HG03432 (cell line): Measurements from ENCODE around the gene ITGAL.

Experiments
- ATAC-seq: cut with Tn5 transposase; IDR thresholded peaks from one replicate; pipeline ENCODE4 v1.9.1; 2021; ENCODE audit warnings: mild to moderate bottlenecking, moderate library complexity; ENCODE audit not compliant: unreplicated experiment

Gene ITGAL

DNA sequence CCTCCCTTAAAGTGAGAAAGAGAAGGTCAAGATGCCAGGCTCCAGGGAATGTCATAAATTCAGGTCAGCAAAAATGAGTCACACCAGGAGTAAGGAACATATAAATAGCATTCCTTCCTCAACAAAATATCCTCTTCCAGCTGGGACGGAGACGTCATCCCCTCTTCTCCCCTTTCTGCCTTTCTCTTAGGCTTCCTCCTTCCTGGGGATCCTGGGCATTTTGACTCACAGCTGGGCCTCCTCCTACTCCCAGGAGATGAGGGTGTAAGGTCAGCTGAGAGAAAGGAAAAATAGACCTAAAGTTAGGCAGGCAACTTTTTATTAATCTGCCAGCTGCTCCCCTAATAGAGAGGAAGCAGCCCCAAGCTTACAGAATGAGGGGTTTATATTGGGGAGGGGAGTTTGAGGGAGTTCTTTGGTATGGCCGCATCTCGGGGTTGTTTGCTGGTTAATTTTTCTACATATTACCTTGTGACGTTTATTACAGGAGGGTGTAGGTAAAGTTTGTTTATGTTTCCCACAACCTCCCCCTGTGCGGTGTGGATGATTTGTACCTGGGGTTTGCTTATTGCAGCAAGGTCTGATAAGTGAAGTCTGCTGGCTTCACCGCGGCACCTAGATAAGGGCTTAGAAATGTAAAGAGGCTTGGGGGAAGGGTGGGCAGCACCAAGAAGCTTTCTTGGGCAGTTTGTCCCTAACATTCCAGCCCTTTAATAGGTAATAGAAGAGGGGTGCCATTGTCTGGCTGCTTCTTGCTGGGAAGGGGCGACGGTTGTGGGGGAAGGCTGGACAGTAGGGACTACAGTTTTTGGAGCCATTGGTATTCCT lies 69.2 kb downstream of the ITGAL start:
- ATAC-seq, result no peak

- ATAC-seq, result no peak
Observed at GRCh38 chr16:30543067-30543466, 70.5 kb downstream of the ITGAL start.

DNA sequence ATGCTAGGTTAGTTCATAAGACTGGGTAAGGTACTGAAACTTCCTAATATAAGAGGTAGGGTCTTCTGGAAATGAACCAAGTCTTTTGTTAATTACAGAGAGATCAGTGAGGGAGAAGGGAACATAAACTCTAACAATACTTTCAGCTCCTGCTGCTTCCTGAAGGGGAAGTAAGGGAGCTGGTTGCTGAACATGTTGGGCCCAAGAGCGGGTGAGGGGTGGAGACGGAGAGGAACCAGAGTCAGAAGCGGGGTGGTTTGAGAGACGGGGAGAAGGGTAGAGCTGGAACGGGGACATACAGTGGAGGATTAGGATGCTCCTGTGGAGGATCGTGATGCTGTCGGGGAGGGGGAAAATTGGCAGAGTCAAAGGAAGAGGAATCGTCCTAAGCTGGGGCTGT lies 73.6 kb downstream of the ITGAL start:
- no peak for ATAC-seq

- no peak for ATAC-seq
Observed at GRCh38 chr16:30548416-30549253, 76.1 kb downstream of the ITGAL start.

GRCh38 chr16:30551781-30552180 lies 79.2 kb downstream of the ITGAL start:
- ATAC-seq, result no peak

- no peak for ATAC-seq
Observed at GRCh38 chr16:30552956-30553355, 80.4 kb downstream of the ITGAL start.

GRCh38 chr16:30553393-30553899 lies 80.9 kb downstream of the ITGAL start:
- ATAC-seq, result no peak

- no peak for ATAC-seq
Observed at GRCh38 chr16:30554557-30555314, 82.2 kb downstream of the ITGAL start.

DNA sequence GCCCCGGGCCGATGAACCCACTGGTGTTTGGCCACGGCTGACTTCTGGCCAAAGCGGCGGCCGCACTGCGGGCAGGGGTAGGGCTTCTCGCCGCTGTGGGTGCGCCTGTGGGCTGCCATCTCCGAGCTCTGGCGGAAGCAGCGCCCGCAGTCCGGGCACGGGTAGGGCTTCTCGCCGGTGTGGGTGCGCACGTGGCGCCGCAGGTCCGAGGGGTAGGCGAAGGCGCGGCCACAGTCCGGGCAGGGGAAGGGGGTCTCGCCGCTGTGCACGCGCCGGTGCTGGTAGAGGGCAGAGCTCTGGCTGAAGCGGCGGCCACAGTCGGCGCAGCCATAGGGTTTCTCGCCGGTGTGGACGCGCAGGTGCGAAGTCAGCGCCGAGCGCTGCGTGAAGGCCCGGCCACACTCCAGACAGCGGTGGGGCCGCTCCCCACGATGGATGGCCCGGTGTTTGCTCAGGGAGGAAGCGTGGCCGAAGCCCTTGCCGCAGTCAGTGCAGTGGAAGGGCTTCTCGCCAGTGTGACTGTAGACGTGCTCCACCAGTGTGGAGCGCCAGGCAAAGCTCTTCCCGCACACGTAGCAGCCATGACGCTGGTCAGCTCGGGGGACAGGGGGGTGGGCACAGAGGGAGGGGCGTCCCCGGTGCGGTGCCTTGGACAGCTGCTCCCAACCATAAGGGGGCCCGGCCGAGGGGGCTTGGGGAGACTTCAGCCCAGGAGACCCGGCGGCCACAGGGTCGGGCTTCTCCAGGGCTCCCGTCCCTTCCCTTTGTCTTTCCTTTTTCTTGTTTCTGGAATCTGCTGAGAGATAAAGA lies 83.0 kb downstream of the ITGAL start:
- ATAC-seq, result no peak

DNA sequence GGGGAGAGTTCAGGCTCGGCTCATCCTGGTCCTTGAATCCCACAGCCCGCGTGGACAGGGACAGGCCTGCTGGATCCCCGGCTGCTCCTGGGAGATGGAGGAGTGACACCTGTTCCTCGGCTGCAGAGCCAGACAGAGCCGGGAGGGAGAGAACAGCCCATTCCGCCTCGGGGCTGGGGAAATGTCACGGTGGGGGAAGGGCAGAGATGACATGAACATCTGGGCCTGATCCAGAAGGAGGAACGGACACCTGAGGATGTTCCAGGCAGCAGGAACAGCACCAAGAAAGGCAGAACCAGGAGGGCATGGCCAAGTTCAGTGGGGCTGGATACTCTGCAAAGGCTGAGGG lies 83.6 kb downstream of the ITGAL start:
- no peak for ATAC-seq

DNA sequence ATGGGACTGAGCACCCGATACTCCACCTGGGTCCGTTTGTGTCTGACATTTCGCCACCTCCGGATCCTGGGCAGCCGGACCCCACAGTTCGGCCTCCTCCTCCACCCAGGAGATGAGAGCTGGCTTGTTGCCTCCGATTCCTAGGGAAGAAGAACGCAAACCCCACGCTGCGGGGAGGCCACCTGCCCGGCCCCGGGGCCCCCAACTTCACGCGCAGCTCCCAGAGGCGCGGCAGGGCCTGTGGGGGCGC lies 85.1 kb downstream of the ITGAL start:
- peak; percentile 11 for ATAC-seq

GRCh38 chr16:30557957-30558788 lies 85.6 kb downstream of the ITGAL start, which contains the start of gene ZNF764:
Gene ZNF764, minus strand, starts transcription at chr16:30558374. Its CDS starts 192 bp downstream, at chr16:30558182.
- ATAC-seq, result peak; percentile 88

DNA sequence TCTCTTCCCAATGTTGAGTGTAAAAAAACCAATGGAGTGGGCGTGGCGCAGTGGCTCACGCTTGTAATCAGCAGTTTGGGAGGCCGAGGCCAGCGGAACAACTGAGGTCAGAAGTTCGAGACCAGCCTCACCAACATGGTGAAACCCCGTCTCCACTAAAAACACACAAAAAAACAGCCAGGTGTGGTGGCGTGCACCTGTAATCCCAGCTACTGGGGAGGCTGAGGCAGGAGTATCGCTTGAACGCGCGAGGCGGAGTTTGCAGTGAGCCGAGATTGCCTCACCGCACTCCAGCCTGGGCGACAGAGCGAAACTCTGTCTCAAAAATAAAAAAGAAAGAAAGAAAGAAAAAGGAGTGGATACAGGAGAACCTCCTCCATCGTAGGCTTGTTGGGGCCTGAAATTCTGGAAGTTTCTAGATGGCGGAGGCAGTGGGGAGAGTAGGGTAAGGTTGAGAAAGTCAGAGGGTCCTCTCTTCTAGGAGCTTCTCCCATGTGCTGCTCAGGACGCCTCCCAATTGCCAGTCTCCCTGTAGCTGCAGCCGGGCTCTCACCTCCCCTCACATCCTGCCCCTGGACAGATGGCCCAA lies 86.3 kb downstream of the ITGAL start:
- ATAC-seq, result no peak

GRCh38 chr16:30559690-30560089 lies 87.1 kb downstream of the ITGAL start:
- ATAC-seq, result no peak

GRCh38 chr16:30561089-30561816 lies 88.7 kb downstream of the ITGAL start:
- ATAC-seq, result no peak

GRCh38 chr16:30562021-30562420 lies 89.5 kb downstream of the ITGAL start:
- no peak for ATAC-seq

- ATAC-seq, result no peak
Observed at GRCh38 chr16:30565526-30565925, 93.0 kb downstream of the ITGAL start.

- ATAC-seq, result no peak
Observed at GRCh38 chr16:30565984-30566383, 93.4 kb downstream of the ITGAL start.

DNA sequence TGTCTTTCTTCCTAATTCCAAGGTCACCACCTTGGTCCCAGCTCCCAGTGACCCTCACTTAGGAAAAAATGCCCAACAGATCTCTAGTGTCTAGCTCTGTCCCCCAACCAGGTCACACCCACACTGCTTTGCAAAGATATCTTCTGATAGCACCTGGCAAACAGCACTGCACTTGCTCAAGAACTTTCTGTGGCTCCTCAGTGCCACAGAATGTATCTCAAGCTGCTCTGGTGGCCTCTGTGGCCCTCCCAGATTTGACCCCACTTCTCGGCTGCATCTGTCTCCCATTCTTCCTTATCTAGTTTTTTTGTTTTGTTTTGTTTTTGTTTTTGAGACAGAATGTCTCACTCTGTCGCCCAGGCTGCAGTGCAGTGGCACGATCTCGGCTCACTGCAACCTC lies 94.0 kb downstream of the ITGAL start:
- ATAC-seq, result no peak
